ENCODE measurements around the gene NMT2.

The NMT2 gene

GRCh38 chr10:15092855-15093408 lies 75.6 kb downstream of the NMT2 start:
- no peak for DNase-seq (ENCODE audit: low read depth in 1 of 2, low spot score in 1 of 2)

- no peak for DNase-seq (ENCODE audit: low read depth in 1 of 2, low spot score in 1 of 2)
These were observed 77.1 kb downstream of the NMT2 start for GRCh38 chr10:15091418-15091817.

GRCh38 chr10:15088428-15089261 lies 79.8 kb downstream of the NMT2 start, which contains the start of gene ACBD7:
Gene ACBD7, minus strand, starts transcription at chr10:15088776. Its CDS starts 48 bp downstream, at chr10:15088728.
- peak; percentile 52 to 70 for DNase-seq (ENCODE audit: low read depth in 1 of 2, low spot score in 1 of 2)

GRCh38 chr10:15084502-15084922 lies 84.0 kb downstream of the NMT2 start:
- DNase-seq (ENCODE audit: low read depth in 1 of 2, low spot score in 1 of 2): no peak

GRCh38 chr10:15083674-15084501 lies 84.6 kb downstream of the NMT2 start:
- DNase-seq (ENCODE audit: low read depth in 1 of 2, low spot score in 1 of 2): no peak

- no peak for DNase-seq (ENCODE audit: low read depth in 1 of 2, low spot score in 1 of 2)
These were observed 93.1 kb downstream of the NMT2 start for GRCh38 chr10:15075421-15075820.

- DNase-seq (ENCODE audit: low read depth in 1 of 2, low spot score in 1 of 2): no peak
These were observed 96.1 kb downstream of the NMT2 start for GRCh38 chr10:15072358-15072757.

- no peak for DNase-seq (ENCODE audit: low read depth in 1 of 2, low spot score in 1 of 2)
These were observed 99.3 kb downstream of the NMT2 start for GRCh38 chr10:15069230-15069629.

- DNase-seq (ENCODE audit: low read depth in 1 of 2, low spot score in 1 of 2): no peak
These were observed 99.7 kb downstream of the NMT2 start for GRCh38 chr10:15068802-15069201.

GRCh38 chr10:15067154-15067553 lies 101.3 kb downstream of the NMT2 start:
- DNase-seq (ENCODE audit: low read depth in 1 of 2, low spot score in 1 of 2): no peak

- DNase-seq (ENCODE audit: low read depth in 1 of 2, low spot score in 1 of 2): no peak
These were observed 107.9 kb downstream of the NMT2 start for GRCh38 chr10:15060638-15061037.

GRCh38 chr10:15059914-15060313 lies 108.6 kb downstream of the NMT2 start:
- DNase-seq (ENCODE audit: low read depth in 1 of 2, low spot score in 1 of 2): no peak

GRCh38 chr10:15058689-15059088 lies 109.8 kb downstream of the NMT2 start:
- DNase-seq (ENCODE audit: low read depth in 1 of 2, low spot score in 1 of 2): no peak
